ENCODE data around the gene MAGI2.

MAGI2 gene

GRCh38 chr7:78043159-78043558 lies 1410.3 kb downstream of the MAGI2 start:
- no peak for DNase-seq

GRCh38 chr7:78041423-78041822 lies 1412.0 kb downstream of the MAGI2 start:
- no peak for DNase-seq

- no peak for DNase-seq
Measured at GRCh38 chr7:78039790-78040776, 1413.4 kb downstream of the MAGI2 start.

GRCh38 chr7:78038465-78039080 lies 1414.9 kb downstream of the MAGI2 start:
- no peak for DNase-seq

GRCh38 chr7:78037603-78038002 lies 1415.9 kb downstream of the MAGI2 start:
- no peak for DNase-seq

GRCh38 chr7:78033410-78033809 lies 1420.1 kb downstream of the MAGI2 start:
- DNase-seq: no peak

- DNase-seq: no peak
Measured at GRCh38 chr7:78026492-78026891, 1427.0 kb downstream of the MAGI2 start.

GRCh38 chr7:78024591-78024990 lies 1428.9 kb downstream of the MAGI2 start:
- no peak for DNase-seq

GRCh38 chr7:78023191-78023590 lies 1430.3 kb downstream of the MAGI2 start:
- DNase-seq: no peak

- no peak for DNase-seq
Measured at GRCh38 chr7:78022165-78022564, 1431.3 kb downstream of the MAGI2 start.

GRCh38 chr7:78020874-78021249 lies 1432.6 kb downstream of the MAGI2 start:
- no peak for DNase-seq

- peak; percentile 73 for DNase-seq
Measured at GRCh38 chr7:78020136-78020873, 1433.2 kb downstream of the MAGI2 start.

- DNase-seq: peak; percentile 54
Measured at GRCh38 chr7:78019447-78020135, 1433.9 kb downstream of the MAGI2 start.

GRCh38 chr7:78018641-78019446 lies 1434.6 kb downstream of the MAGI2 start:
- DNase-seq: peak; percentile 67

- DNase-seq: no peak
Measured at GRCh38 chr7:78017591-78018100, 1435.8 kb downstream of the MAGI2 start.

GRCh38 chr7:78015574-78016260 lies 1437.8 kb downstream of the MAGI2 start:
- no peak for DNase-seq

- DNase-seq: no peak
Measured at GRCh38 chr7:78014401-78014800, 1439.1 kb downstream of the MAGI2 start.

- no peak for DNase-seq
Measured at GRCh38 chr7:78013386-78013785, 1440.1 kb downstream of the MAGI2 start.

GRCh38 chr7:78011642-78012041 lies 1441.8 kb downstream of the MAGI2 start:
- DNase-seq: no peak

GRCh38 chr7:78007231-78007630 lies 1446.2 kb downstream of the MAGI2 start:
- DNase-seq: no peak
